H1 (cell line): ENCODE measurements around the gene TYMS.

Experiments
- BCL11A ChIP-seq, 2 experiments: IDR thresholded peaks; one replicate each; pipeline ENCODE4 v1.6.1; 2011; ENCODE audit warnings: low read depth in 2 of 2, low read length in 2 of 2, mild to moderate bottlenecking in 2 of 2
- JUND ChIP-seq: IDR thresholded peaks from 2 replicates; pipeline ENCODE4 v1.6.1; 2011; ENCODE audit warnings: mild to moderate bottlenecking, improper control_type of control experiment, low read length
- POLR2AphosphoS5 ChIP-seq: IDR thresholded peaks from 2 replicates; pipeline ENCODE4 v1.6.1; 2011; ENCODE audit warnings: low read depth, low read length
- RAD21 ChIP-seq, 2 experiments: IDR thresholded peaks in 1 of 2; conservative IDR thresholded peaks in 1 of 2; 2 replicates each; pipeline ENCODE4 v1.6.1; 2011; ENCODE audit warnings: low read depth in 2 of 2, low read length in 2 of 2, improper control_type of control experiment in 1 of 2, inconsistent platforms in 1 of 2, mild to moderate bottlenecking in 1 of 2, moderate library complexity in 1 of 2
- SP2 ChIP-seq: IDR thresholded peaks from 2 replicates; pipeline ENCODE4 v1.6.1; 2012; ENCODE audit warnings: mild to moderate bottlenecking, low read length, inconsistent platforms
- TF ChIP-seq, protein P1 (sequence below), 3 experiments: IDR thresholded peaks; 1 replicate in 2 of 3; 2 replicates in 1 of 3; pipeline versions ENCODE4 v1.5.1 to v1.6.1; 2011; ENCODE audit warnings: low read length in 3 of 3, mild to moderate bottlenecking in 3 of 3, inconsistent platforms in 2 of 3, low read depth in 1 of 3, moderate library complexity in 1 of 3; ENCODE audit not compliant: insufficient read depth in 1 of 3; ENCODE audit errors: control extremely low read depth in 1 of 3

GRCh38 chr18:610214-610928 lies 47.1 kb upstream of the TYMS start:
- TF ChIP-seq RAD21 (IDR thresholded peaks at IDR 0.05 in 1 of 2, conservative IDR thresholded peaks at IDR 0.05 in 1 of 2; ENCODE audit: low read depth in 2 of 2, low read length in 2 of 2) = no peak
- no peak for TF ChIP-seq POLR2AphosphoS5
- TF ChIP-seq BCL11A (IDR thresholded peaks at IDR 0.05; ENCODE audit: low read depth in 2 of 2, low read length in 2 of 2) = no peak
- TF ChIP-seq, protein P1, sequence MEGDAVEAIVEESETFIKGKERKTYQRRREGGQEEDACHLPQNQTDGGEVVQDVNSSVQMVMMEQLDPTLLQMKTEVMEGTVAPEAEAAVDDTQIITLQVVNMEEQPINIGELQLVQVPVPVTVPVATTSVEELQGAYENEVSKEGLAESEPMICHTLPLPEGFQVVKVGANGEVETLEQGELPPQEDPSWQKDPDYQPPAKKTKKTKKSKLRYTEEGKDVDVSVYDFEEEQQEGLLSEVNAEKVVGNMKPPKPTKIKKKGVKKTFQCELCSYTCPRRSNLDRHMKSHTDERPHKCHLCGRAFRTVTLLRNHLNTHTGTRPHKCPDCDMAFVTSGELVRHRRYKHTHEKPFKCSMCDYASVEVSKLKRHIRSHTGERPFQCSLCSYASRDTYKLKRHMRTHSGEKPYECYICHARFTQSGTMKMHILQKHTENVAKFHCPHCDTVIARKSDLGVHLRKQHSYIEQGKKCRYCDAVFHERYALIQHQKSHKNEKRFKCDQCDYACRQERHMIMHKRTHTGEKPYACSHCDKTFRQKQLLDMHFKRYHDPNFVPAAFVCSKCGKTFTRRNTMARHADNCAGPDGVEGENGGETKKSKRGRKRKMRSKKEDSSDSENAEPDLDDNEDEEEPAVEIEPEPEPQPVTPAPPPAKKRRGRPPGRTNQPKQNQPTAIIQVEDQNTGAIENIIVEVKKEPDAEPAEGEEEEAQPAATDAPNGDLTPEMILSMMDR (IDR thresholded peaks at IDR 0.05; ENCODE audit: control extremely low read depth in 1 of 3, insufficient read depth in 1 of 3, low read depth in 1 of 3, low read length in 3 of 3) = no peak
- TF ChIP-seq SP2 = no peak
- no peak for TF ChIP-seq JUND
